SJCRH30 (cell line): Measurements from ENCODE around the gene POLR2J. TPM values are rescaled to one million over a fixed set of nuclear protein-coding genes. Genes with fewer than 3 reads are reported as not detected.

Experiments
- DNase-seq, 2 experiments: peaks; one replicate each; pipeline ENCODE4 v3.0.0-alpha.2; 2015 to 2020
- H3K27ac ChIP-seq: fragments of 250-450 bp; sonication (Bioruptor Pico); 2 replicates; pipeline ENCODE4 v1.5.1; 2020; ENCODE audit warnings: mild to moderate bottlenecking, moderate library complexity
- H3K27me3 ChIP-seq: fragments of 250-450 bp; sonication (Bioruptor Pico); 2 replicates; pipeline ENCODE4 v1.5.1; 2020; ENCODE audit warnings: mild to moderate bottlenecking, moderate library complexity
- H3K36me3 ChIP-seq: fragments of 250-450 bp; sonication (Bioruptor Pico); 2 replicates; pipeline ENCODE4 v1.5.1; 2020; ENCODE audit warnings: mild to moderate bottlenecking, moderate library complexity
- H3K4me1 ChIP-seq: fragments of 250-450 bp; sonication (Bioruptor Pico); 2 replicates; pipeline ENCODE4 v1.5.1; 2020; ENCODE audit warnings: mild to moderate bottlenecking, moderate library complexity
- H3K4me3 ChIP-seq: fragments of 250-450 bp; sonication (Bioruptor Pico); 2 replicates; pipeline ENCODE4 v1.5.1; 2020; ENCODE audit warnings: mild to moderate bottlenecking, moderate library complexity
- H3K9me3 ChIP-seq: fragments of 250-450 bp; sonication (Bioruptor Pico); replicated peaks from 2 replicates; pipeline ENCODE4 v1.5.1; 2020; ENCODE audit warnings: mild to moderate bottlenecking, moderate library complexity
- total RNA-seq: library from RNA; depleted of rRNA; stranded (reverse); fragments of >200 nt; shearing (Covaris generic); gene quantifications from 2 replicates; pipeline ENCODE4 v1.2.3, GENCODE V29; 2014; rRNA removed

Gene POLR2J
- total RNA-seq, 1 experiment from 2014 or later = 70.1 TPM

- Histone ChIP-seq H3K4me1 (no peaks in the 10 kb centered on the region), H3K27ac (no peak overlapping the region)
Observed at GRCh38 chr7:102424787-102425218, 53.9 kb downstream of the POLR2J start.

DNA sequence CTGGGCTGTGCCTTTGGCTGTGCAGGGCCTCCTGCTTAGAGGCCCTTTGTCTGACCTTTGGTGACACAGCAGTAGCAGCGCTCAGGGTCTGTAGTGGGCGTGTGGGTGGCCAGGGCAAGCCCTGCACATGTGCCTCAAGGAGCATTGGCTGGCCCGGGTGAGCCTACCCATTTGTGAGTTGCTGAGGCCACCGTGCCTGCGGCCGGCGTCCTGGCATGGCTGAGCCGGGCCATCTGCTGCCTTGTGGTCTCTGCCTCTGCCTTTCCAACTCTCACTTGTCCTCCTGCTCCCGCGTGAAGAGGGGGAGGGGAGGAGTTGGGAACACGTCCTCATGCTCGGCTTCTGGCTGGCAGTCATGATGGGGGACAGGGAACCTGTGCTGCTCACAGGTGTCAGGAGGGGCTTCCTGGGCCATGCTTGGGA lies 54.6 kb downstream of the POLR2J start:
- H3K4me3 ChIP-seq = no peak overlapping the region
- DNase-seq = no peak
- H3K27ac ChIP-seq = no peak overlapping the region
- H3K27me3 ChIP-seq = no peaks in the 10 kb centered on the region
- H3K4me1 ChIP-seq = no peaks in the 10 kb centered on the region
- H3K9me3 ChIP-seq = no peaks in the 10 kb centered on the region
- H3K36me3 ChIP-seq = peaks cover 49% of the 10 kb centered on the region

More at GRCh38 chr7:102424787-102425218, 53.9 kb downstream of the POLR2J start:
- no peak overlapping the region for H3K4me3 ChIP-seq
- no peaks in the 10 kb centered on the region for H3K9me3 ChIP-seq
- peaks cover 49% of the 10 kb centered on the region for H3K36me3 ChIP-seq
- no peaks in the 10 kb centered on the region for H3K27me3 ChIP-seq
- no peak for DNase-seq

Other genes starting within 250 kb of the POLR2J start
- gene SH2B2, start 192.1 kb downstream of the POLR2J start, total RNA-seq = 12.3 and 13.4 TPM in 2 replicates
- not detected in 2 replicates for gene SPDYE6, start 122.5 kb downstream of the POLR2J start, total RNA-seq
- gene PRKRIP1, start 82.6 kb downstream of the POLR2J start, total RNA-seq = 20.0 and 24.4 TPM in 2 replicates
- gene ORAI2, start 45.3 kb downstream of the POLR2J start, total RNA-seq = 24.6 and 25.6 TPM in 2 replicates
- 16.2 and 21.1 TPM in 2 replicates for gene ALKBH4, start 14.1 kb downstream of the POLR2J start, total RNA-seq
- 26.1 and 27.8 TPM in 2 replicates for gene LRWD1, start 13.9 kb downstream of the POLR2J start, total RNA-seq
- 1.5 and 2.5 TPM in 2 replicates for gene RASA4B, start 38.9 kb upstream of the POLR2J start, total RNA-seq
- gene UPK3BL2, start 64.8 kb upstream of the POLR2J start, total RNA-seq = 2.8 and 3.7 TPM in 2 replicates
- gene SPDYE2, start 72.3 kb upstream of the POLR2J start, total RNA-seq = 0.10 TPM in 1 of 2 replicates, not detected in the other
- 21.5 and 27.3 TPM in 2 replicates for gene POLR2J3, start 93.7 kb upstream of the POLR2J start, total RNA-seq
- gene RASA4, start 137.8 kb upstream of the POLR2J start, total RNA-seq = 3.1 and 5.3 TPM in 2 replicates
- gene UPK3BL1, start 163.9 kb upstream of the POLR2J start, total RNA-seq = 14.8 and 23.6 TPM in 2 replicates
- not detected in 2 replicates for gene SPDYE2B, start 171.4 kb upstream of the POLR2J start, total RNA-seq
- gene POLR2J2, start 192.7 kb upstream of the POLR2J start, total RNA-seq = 1.0 and 1.6 TPM in 2 replicates